HCT116 (cell line): Measurements from ENCODE around the gene CTSW. TPM values are rescaled to one million over a fixed set of nuclear protein-coding genes. Genes with fewer than 3 reads are reported as not detected.
"Not testable (repeated sequence)": the region's sequence is repeated elsewhere in the genome, so short reads cannot be mapped to it uniquely, and the experiment has no call there.

Source experiments
- ATAC-seq: fragments of 200-7000 bp; cut with Tn5 transposase; 2 replicates; pipeline ENCODE4 v1.9.1; 2020; ENCODE audit warnings: mild to moderate bottlenecking, moderate library complexity
- BruUV-seq: library from RNA; stranded (reverse); fragments of 400-500 nt; replicated peaks from 2 replicates; lab custom pipeline; 2021; lab: Mats Ljungman, UMichigan
- CTCF ChIA-PET: fragments of 300-600 bp; sonication (Branson Sonifier 250); formaldehyde crosslinking; loops from one replicate; lab custom pipeline; 2021; ENCODE audit warnings: antibody characterized with exemption; lab: Charles Lee
- POLR2A ChIA-PET: fragments of 300-600, 350-600 bp; sonication (Branson Sonifier 250); formaldehyde crosslinking; loops from one replicate; lab custom pipeline; 2021; ENCODE audit warnings: antibody characterized with exemption; lab: Charles Lee
- RAD21 ChIA-PET, 2 experiments: fragments of 300-600 bp; sonication (Branson Sonifier 250); formaldehyde crosslinking; loops; one replicate each; lab custom pipeline; 2023; ENCODE audit warnings: low total read pairs in 2 of 2; ENCODE audit not compliant: uncharacterized antibody in 2 of 2, unreplicated experiment in 2 of 2, low non-redundant PET in 1 of 2; lab: Charles Lee
- DNase-seq: peaks from one replicate; pipeline ENCODE4 v3.0.0-alpha.2; 2010; ENCODE audit warnings: low read depth, low spot score
- H2AFZ ChIP-seq: fragments of 200-600 bp; shearing (Covaris generic), sonication (generic); 2 replicates; pipeline ENCODE4 v1.6.1; 2017; ENCODE audit warnings: low read depth, mixed run types, mixed read lengths, antibody characterized with exemption, low read length; ENCODE audit not compliant: poor library complexity, severe bottlenecking
- H3K27ac ChIP-seq: 2 replicates; pipeline ENCODE4 v1.5.1; 2012; ENCODE audit warnings: low read depth, low read length
- H3K27me3 ChIP-seq: fragments of 200-600 bp; sonication (generic); 2 replicates; pipeline ENCODE4 v1.6.1; 2016; ENCODE audit warnings: mixed run types, low read length, mixed read lengths; ENCODE audit not compliant: insufficient read depth
- H3K36me3 ChIP-seq, 2 experiments: fragments of 200-500 bp in 1 of 2; fragments of 200-600 bp in 1 of 2; sonication (Bioruptor generic) in 1 of 2; sonication (generic) in 1 of 2; 2 replicates each; pipeline versions ENCODE4 v1.5.1 to v1.6.1; 2014 to 2016; ENCODE audit warnings: low read length in 2 of 2, inconsistent platforms in 1 of 2, mixed read lengths in 1 of 2, mixed run types in 1 of 2; ENCODE audit not compliant: insufficient read depth in 2 of 2, control insufficient read depth in 1 of 2
- H3K4me1 ChIP-seq, 2 experiments: fragments of 200-600 bp in 1 of 2; sonication (generic) in 1 of 2; 2 replicates each; pipeline versions ENCODE4 v1.5.1 to v1.6.1; 2012 to 2017; ENCODE audit warnings: low read length in 2 of 2, inconsistent platforms in 1 of 2, mild to moderate bottlenecking in 1 of 2, mixed read lengths in 1 of 2, mixed run types in 1 of 2, moderate library complexity in 1 of 2; ENCODE audit not compliant: insufficient read depth in 2 of 2, control insufficient read depth in 1 of 2
- H3K4me2 ChIP-seq: fragments of 200-600 bp; sonication (generic); 2 replicates; pipeline ENCODE4 v1.6.1; 2017; ENCODE audit warnings: mixed run types, low read length, mixed read lengths
- H3K4me3 ChIP-seq, 2 experiments: fragments of 200-600 bp in 1 of 2; sonication (generic) in 1 of 2; replicated peaks in 1 of 2; 2 replicates each; pipeline ENCODE4 v1.5.1; 2011 to 2016; ENCODE audit warnings: low read length in 2 of 2, control low read depth in 1 of 2, low read depth in 1 of 2, mild to moderate bottlenecking in 1 of 2, mixed read lengths in 1 of 2, mixed run types in 1 of 2
- H3K79me2 ChIP-seq: fragments of 200-600 bp; sonication (generic); 2 replicates; pipeline ENCODE4 v1.6.1; 2017; ENCODE audit warnings: mild to moderate bottlenecking, mixed run types, low read length, moderate library complexity, mixed read lengths; ENCODE audit not compliant: insufficient read depth
- H3K9ac ChIP-seq: fragments of 200-600 bp; sonication (generic); 2 replicates; pipeline ENCODE4 v1.6.1; 2016; ENCODE audit warnings: low read length, mixed read lengths
- H3K9me2 ChIP-seq: fragments of 200-600 bp; sonication (generic), shearing (Covaris generic); 2 replicates; pipeline ENCODE4 v1.6.1; 2017; ENCODE audit warnings: mixed run types, mild to moderate bottlenecking, moderate library complexity; ENCODE audit not compliant: insufficient read depth
- H3K9me3 ChIP-seq, 2 experiments: fragments of 200-500 bp in 1 of 2; fragments of 200-600 bp in 1 of 2; sonication (Bioruptor generic) in 1 of 2; sonication (generic) in 1 of 2; 2 replicates each; pipeline ENCODE4 v1.6.1; 2014 to 2017; ENCODE audit warnings: low read length in 2 of 2, mixed read lengths in 2 of 2, inconsistent platforms in 1 of 2, low read depth in 1 of 2, mild to moderate bottlenecking in 1 of 2, mixed run types in 1 of 2, moderate library complexity in 1 of 2; ENCODE audit not compliant: control insufficient read depth in 1 of 2, insufficient read depth in 1 of 2
- H4K20me1 ChIP-seq: fragments of 200-600 bp; sonication (generic), shearing (Covaris generic); 2 replicates; pipeline ENCODE4 v1.6.1; 2017; ENCODE audit warnings: mixed run types, mild to moderate bottlenecking, moderate library complexity; ENCODE audit not compliant: insufficient read depth
- JUND ChIP-seq: IDR thresholded peaks from 2 replicates; pipeline ENCODE4 v1.6.1; 2012
- POLR2AphosphoS5 ChIP-seq: IDR thresholded peaks from 2 replicates; pipeline ENCODE4 v1.6.1; 2011; ENCODE audit warnings: mild to moderate bottlenecking, low read depth, low read length, moderate library complexity
- SIN3A ChIP-seq: IDR thresholded peaks from 2 replicates; pipeline ENCODE4 v1.6.1; 2012; ENCODE audit warnings: low read depth
- SP1 ChIP-seq: IDR thresholded peaks from 2 replicates; pipeline ENCODE4 v1.6.1; 2012; ENCODE audit warnings: low read depth
- TCF7L2 ChIP-seq: IDR thresholded peaks from 2 replicates; pipeline ENCODE4 v1.7.0; 2011; ENCODE audit warnings: borderline replicate concordance, inconsistent platforms; ENCODE audit not compliant: insufficient read depth, insufficient read length; ENCODE audit errors: extremely low read depth
- ZFX ChIP-seq: fragments of 450-650 bp; IDR thresholded peaks from 2 replicates; pipeline ENCODE4 v1.6.1; 2017
- intact Hi-C: fragments of 100-400 bp; cut with micrococcal nuclease; formaldehyde crosslinking; loops from 2 replicates; pipeline ENCODE4 v1.10.0; 2022
- total RNA-seq: library from RNA; stranded (reverse); gene quantifications from one replicate; pipeline ENCODE4 v1.2.1, GENCODE V29; 2021; ENCODE audit not compliant: unreplicated experiment
- TF ChIP-seq, protein P1 (sequence below), 3 experiments: fragments of 200-600 bp in 1 of 3; sonication (generic) in 1 of 3; IDR thresholded peaks in 2 of 3; conservative IDR thresholded peaks in 1 of 3; 2 replicates each; pipeline ENCODE4 v1.5.1; 2012 to 2017; ENCODE audit warnings: low read depth in 2 of 3, low read length in 2 of 3, antibody characterized with exemption in 1 of 3, borderline replicate concordance in 1 of 3, control low read depth in 1 of 3, mild to moderate bottlenecking in 1 of 3, mixed read lengths in 1 of 3, mixed run types in 1 of 3, moderate library complexity in 1 of 3; ENCODE audit not compliant: insufficient read depth in 1 of 3
- TF ChIP-seq, protein P2 (sequence below): IDR thresholded peaks from 2 replicates; pipeline ENCODE4 v1.6.1; 2012; ENCODE audit warnings: low read depth
- TF ChIP-seq, protein P3 (sequence below): IDR thresholded peaks from 2 replicates; pipeline ENCODE4 v1.6.1; 2012
- TF ChIP-seq, protein P4 (sequence below): IDR thresholded peaks from 2 replicates; pipeline ENCODE4 v1.6.1; 2011; ENCODE audit warnings: mild to moderate bottlenecking, low read length, moderate library complexity; ENCODE audit not compliant: insufficient replicate concordance; ENCODE audit errors: extremely low read depth
- TF ChIP-seq, protein P5 (sequence below): IDR thresholded peaks from 2 replicates; pipeline ENCODE4 v1.6.1; 2012

The CTSW gene
- total RNA-seq, 1 experiment from 2014 or later, result not detected

DNA sequence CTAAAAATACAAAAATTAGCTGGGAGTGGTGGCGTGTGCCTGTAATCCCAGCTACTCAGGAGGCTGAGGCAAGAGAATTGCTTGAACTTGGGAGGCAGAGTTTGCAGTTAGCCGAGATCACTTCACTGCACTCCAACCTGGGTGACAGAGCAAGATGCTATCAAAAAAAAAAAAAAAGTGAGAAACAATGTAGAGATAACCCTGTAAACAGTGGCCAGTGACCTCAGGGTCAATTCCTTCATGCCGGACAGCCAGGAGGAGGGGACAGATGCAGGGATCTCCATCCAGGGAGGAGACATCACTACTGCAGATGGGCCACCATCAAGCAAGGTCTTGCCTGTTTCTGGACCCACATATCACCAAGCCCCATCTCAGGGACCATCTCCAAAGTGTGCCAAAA is 31.9 kb upstream of the CTSW start:
- H3K9ac ChIP-seq, result no peak overlapping the region
- BruUV-seq, result no TSS peak
- no peak for ATAC-seq
- intact Hi-C loops, result no loop called here
- DNase-seq, result no peak
- TF ChIP-seq, protein P1, sequence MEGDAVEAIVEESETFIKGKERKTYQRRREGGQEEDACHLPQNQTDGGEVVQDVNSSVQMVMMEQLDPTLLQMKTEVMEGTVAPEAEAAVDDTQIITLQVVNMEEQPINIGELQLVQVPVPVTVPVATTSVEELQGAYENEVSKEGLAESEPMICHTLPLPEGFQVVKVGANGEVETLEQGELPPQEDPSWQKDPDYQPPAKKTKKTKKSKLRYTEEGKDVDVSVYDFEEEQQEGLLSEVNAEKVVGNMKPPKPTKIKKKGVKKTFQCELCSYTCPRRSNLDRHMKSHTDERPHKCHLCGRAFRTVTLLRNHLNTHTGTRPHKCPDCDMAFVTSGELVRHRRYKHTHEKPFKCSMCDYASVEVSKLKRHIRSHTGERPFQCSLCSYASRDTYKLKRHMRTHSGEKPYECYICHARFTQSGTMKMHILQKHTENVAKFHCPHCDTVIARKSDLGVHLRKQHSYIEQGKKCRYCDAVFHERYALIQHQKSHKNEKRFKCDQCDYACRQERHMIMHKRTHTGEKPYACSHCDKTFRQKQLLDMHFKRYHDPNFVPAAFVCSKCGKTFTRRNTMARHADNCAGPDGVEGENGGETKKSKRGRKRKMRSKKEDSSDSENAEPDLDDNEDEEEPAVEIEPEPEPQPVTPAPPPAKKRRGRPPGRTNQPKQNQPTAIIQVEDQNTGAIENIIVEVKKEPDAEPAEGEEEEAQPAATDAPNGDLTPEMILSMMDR (IDR thresholded peaks at IDR 0.05 in 2 of 3, conservative IDR thresholded peaks at IDR 0.05 in 1 of 3; ENCODE audit: borderline replicate concordance in 1 of 3, insufficient read depth in 1 of 3, low read depth in 2 of 3, low read length in 2 of 3), result no peak
- TF ChIP-seq, protein P2, sequence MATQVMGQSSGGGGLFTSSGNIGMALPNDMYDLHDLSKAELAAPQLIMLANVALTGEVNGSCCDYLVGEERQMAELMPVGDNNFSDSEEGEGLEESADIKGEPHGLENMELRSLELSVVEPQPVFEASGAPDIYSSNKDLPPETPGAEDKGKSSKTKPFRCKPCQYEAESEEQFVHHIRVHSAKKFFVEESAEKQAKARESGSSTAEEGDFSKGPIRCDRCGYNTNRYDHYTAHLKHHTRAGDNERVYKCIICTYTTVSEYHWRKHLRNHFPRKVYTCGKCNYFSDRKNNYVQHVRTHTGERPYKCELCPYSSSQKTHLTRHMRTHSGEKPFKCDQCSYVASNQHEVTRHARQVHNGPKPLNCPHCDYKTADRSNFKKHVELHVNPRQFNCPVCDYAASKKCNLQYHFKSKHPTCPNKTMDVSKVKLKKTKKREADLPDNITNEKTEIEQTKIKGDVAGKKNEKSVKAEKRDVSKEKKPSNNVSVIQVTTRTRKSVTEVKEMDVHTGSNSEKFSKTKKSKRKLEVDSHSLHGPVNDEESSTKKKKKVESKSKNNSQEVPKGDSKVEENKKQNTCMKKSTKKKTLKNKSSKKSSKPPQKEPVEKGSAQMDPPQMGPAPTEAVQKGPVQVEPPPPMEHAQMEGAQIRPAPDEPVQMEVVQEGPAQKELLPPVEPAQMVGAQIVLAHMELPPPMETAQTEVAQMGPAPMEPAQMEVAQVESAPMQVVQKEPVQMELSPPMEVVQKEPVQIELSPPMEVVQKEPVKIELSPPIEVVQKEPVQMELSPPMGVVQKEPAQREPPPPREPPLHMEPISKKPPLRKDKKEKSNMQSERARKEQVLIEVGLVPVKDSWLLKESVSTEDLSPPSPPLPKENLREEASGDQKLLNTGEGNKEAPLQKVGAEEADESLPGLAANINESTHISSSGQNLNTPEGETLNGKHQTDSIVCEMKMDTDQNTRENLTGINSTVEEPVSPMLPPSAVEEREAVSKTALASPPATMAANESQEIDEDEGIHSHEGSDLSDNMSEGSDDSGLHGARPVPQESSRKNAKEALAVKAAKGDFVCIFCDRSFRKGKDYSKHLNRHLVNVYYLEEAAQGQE, result no peak
- TF ChIP-seq, protein P3, sequence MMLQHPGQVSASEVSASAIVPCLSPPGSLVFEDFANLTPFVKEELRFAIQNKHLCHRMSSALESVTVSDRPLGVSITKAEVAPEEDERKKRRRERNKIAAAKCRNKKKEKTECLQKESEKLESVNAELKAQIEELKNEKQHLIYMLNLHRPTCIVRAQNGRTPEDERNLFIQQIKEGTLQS, result no peak
- no peak for TF ChIP-seq POLR2AphosphoS5
- TF ChIP-seq, protein P4, sequence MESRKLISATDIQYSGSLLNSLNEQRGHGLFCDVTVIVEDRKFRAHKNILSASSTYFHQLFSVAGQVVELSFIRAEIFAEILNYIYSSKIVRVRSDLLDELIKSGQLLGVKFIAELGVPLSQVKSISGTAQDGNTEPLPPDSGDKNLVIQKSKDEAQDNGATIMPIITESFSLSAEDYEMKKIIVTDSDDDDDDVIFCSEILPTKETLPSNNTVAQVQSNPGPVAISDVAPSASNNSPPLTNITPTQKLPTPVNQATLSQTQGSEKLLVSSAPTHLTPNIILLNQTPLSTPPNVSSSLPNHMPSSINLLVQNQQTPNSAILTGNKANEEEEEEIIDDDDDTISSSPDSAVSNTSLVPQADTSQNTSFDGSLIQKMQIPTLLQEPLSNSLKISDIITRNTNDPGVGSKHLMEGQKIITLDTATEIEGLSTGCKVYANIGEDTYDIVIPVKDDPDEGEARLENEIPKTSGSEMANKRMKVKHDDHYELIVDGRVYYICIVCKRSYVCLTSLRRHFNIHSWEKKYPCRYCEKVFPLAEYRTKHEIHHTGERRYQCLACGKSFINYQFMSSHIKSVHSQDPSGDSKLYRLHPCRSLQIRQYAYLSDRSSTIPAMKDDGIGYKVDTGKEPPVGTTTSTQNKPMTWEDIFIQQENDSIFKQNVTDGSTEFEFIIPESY, result no peak
- TF ChIP-seq SP1, result no peak
- no peak for TF ChIP-seq SIN3A
- TF ChIP-seq, protein P5, sequence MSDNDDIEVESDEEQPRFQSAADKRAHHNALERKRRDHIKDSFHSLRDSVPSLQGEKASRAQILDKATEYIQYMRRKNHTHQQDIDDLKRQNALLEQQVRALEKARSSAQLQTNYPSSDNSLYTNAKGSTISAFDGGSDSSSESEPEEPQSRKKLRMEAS, result no peak
- no peak for TF ChIP-seq ZFX
- no peak for TF ChIP-seq JUND
- TF ChIP-seq TCF7L2, result no peak
- no peaks in the 10 kb centered on the region for H3K27me3 ChIP-seq
- RAD21 ChIA-PET, result no interaction called here
- H2AFZ ChIP-seq, result no peak overlapping the region
- H4K20me1 ChIP-seq, result no peaks in the 10 kb centered on the region
- H3K9me3 ChIP-seq, result no peaks in the 10 kb centered on the region; a peak in 1 of 4 replicates
- no peaks in the 10 kb centered on the region for H3K79me2 ChIP-seq
- no peak overlapping the region for H3K27ac ChIP-seq
- POLR2A ChIA-PET, result interaction anchor here (2.4 to 4.2 kb wide), 2 partner anchors 10 to 12 kb away, joined by 7 to 16 read pairs; partner anchors contain the start of genes CFL1 and MUS81
- H3K4me1 ChIP-seq, result no peaks in the 10 kb centered on the region
- no peaks in the 10 kb centered on the region for H3K9me2 ChIP-seq
- no peak overlapping the region for H3K4me2 ChIP-seq
- peaks cover 2 to 16% of the 10 kb centered on the region in 2 experiments; a peak in 3 of 4 replicates for H3K36me3 ChIP-seq
- H3K4me3 ChIP-seq, result no peak overlapping the region
- CTCF ChIA-PET, result interaction anchor here (0.7 to 1.1 kb wide), 2 partner anchors 12 to 197 kb away, joined by 3 to 6 read pairs; no protein-coding TSS in a partner anchor

DNA sequence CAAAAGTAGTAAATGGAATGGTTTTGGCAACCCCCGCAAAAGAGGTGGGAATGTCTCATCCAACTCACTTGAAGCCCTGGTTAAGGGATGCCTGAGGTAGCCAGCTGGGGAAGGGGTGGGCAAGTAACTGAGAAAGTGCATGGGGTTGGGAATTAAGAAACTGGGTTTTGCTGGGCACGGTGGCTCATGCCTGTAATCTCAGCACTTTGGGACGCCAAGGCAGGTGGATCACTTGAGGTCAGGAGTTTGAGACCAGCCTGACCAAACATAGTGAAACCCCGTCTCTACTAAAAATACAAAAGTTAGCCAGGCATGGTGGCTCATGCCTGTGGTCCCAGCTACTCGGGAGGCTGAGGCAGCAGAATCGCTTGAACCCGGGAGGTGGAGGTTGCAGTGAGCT is 30.9 kb upstream of the CTSW start:
- H3K9ac ChIP-seq, ATAC-seq, H3K4me3 ChIP-seq, H3K9me3 ChIP-seq, H3K27me3 ChIP-seq, H3K27ac ChIP-seq, H3K9me2 ChIP-seq, H4K20me1 ChIP-seq, H3K79me2 ChIP-seq, BruUV-seq, H2AFZ ChIP-seq, H3K4me2 ChIP-seq, intact Hi-C loops, DNase-seq, RAD21 ChIA-PET, H3K4me1 ChIP-seq: not testable (repeated sequence)
- peaks cover 6 to 25% of the 10 kb centered on the region in 2 experiments for H3K36me3 ChIP-seq
- ChIA-PET CTCF (interaction anchor here (1.2 to 2.4 kb wide), 2 partner anchors 11 to 69 kb away, joined by 3 to 9 read pairs; partner anchors contain the start of gene MUS81), POLR2A (interaction anchor here (1.7 to 4.2 kb wide), 2 partner anchors 9 to 11 kb away, joined by 4 to 16 read pairs; partner anchors contain the start of gene CFL1)
